OCI-LY7 (cell line): ENCODE results near the gene KRTAP12-2.

Experiments used
- EZH2phosphoT487 ChIP-seq: fragments of 200-600 bp; sonication (generic); IDR thresholded peaks from 2 replicates; pipeline ENCODE4 v1.6.1; 2018; ENCODE audit warnings: low read depth, borderline replicate concordance, mild to moderate bottlenecking, mixed run types, antibody characterized with exemption, low read length, moderate library complexity, mixed read lengths
- TF ChIP-seq, protein P1 (sequence below): fragments of 200-600 bp; sonication (generic); conservative IDR thresholded peaks from 2 replicates; pipeline ENCODE4 v1.5.1; 2014; ENCODE audit warnings: mild to moderate bottlenecking, antibody characterized with exemption, low read length, moderate library complexity, mixed read lengths

DNA sequence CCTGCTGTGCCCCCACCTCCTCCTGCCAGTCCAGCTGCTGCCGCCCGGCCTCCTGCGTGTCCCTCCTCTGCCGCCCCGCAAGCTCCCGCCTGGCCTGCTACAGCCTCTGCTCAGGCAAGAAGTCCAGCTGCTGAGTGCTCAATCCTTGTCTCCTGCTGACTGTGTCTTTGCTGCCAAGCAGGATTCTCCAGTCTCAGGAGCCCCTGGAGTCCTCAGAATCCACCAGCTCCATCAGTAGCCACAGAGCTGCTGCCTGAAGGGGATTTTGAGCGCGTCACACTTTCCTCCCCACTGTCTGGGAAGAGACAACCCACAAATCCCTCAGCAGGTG lies 19.5 kb downstream of the KRTAP12-2 start:
- TF ChIP-seq, protein P1, sequence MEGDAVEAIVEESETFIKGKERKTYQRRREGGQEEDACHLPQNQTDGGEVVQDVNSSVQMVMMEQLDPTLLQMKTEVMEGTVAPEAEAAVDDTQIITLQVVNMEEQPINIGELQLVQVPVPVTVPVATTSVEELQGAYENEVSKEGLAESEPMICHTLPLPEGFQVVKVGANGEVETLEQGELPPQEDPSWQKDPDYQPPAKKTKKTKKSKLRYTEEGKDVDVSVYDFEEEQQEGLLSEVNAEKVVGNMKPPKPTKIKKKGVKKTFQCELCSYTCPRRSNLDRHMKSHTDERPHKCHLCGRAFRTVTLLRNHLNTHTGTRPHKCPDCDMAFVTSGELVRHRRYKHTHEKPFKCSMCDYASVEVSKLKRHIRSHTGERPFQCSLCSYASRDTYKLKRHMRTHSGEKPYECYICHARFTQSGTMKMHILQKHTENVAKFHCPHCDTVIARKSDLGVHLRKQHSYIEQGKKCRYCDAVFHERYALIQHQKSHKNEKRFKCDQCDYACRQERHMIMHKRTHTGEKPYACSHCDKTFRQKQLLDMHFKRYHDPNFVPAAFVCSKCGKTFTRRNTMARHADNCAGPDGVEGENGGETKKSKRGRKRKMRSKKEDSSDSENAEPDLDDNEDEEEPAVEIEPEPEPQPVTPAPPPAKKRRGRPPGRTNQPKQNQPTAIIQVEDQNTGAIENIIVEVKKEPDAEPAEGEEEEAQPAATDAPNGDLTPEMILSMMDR, result no peak
- TF ChIP-seq EZH2phosphoT487, result no peak
